ENCODE results near the gene NELL2. TPM values are rescaled to one million over a fixed set of nuclear protein-coding genes. Genes with fewer than 3 reads are reported as not detected.
"Not testable (repeated sequence)": the region's sequence is repeated elsewhere in the genome, so short reads cannot be mapped to it uniquely, and the experiment has no call there.

Gene NELL2
- polyA plus RNA-seq, 2 donors = 0.44 to 0.63 TPM

DNA sequence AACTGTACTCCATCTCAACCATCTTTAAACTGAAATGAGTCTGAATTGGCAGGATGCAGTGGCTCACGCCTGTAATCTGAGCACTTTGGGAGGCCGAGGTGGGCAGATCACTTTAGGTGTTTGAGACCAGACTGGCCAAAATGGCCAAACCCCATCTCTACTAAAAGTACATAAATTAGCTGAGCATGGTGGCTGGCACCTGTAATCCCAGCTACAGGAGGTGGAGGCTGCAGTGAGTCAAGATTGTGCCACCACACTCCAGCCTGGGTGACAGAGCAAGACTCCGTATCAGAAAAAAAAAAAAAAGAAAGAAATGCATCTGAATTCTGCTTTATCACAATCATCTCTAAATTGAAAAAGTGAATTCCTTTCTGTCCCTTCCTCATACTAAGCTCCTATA, 110.3 kb downstream of the NELL2 start:
- H3K27me3 ChIP-seq (ENCODE audit: control insufficient read depth in 1 of 2, insufficient read depth in 2 of 2, low read length in 2 of 2) = no peaks in the 10 kb centered on the region
- H3K9me3 ChIP-seq (ENCODE audit: control insufficient read depth in 2 of 2, insufficient read depth in 1 of 2, low read depth in 1 of 2, low read length in 1 of 2) = no peaks in the 10 kb centered on the region
- H3K36me3 ChIP-seq (ENCODE audit: control insufficient read depth in 2 of 2, insufficient read depth in 2 of 2, low read length in 1 of 2) = no peaks in the 10 kb centered on the region
- 84% methylated on average over 3 of the region's 3 CpGs for WGBS, 2 donors
- H3K4me3 ChIP-seq (ENCODE audit: low read depth in 1 of 2, low read length in 2 of 2) = no peak overlapping the region
- H3K27ac ChIP-seq (ENCODE audit: low read depth in 2 of 2, low read length in 1 of 2) = no peak overlapping the region
- H3K4me1 ChIP-seq (ENCODE audit: control insufficient read depth in 2 of 2, insufficient read depth in 2 of 2, low read length in 1 of 2) = no peaks in the 10 kb centered on the region

DNA sequence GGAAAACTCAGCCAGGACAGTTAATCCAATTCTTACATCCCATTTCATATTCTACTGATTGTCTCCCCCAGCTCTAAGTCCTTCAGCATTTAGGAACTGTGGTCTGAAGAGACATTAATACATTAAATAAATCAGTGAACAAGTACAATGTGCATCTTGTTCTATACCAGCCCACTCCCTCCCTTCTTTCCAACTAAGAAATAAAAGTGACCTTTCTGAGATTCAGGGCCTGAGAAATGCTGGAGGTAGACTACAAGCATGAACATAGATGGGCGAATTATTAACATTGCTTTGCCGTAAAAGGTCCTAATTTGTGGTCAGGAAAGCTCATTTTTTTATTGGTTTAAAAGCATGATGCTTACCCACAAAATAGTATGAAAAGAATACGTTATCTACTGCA, 113.1 kb downstream of the NELL2 start:
- Histone ChIP-seq H3K27me3 (ENCODE audit: control insufficient read depth in 1 of 2, insufficient read depth in 2 of 2, low read length in 2 of 2) (no peaks in the 10 kb centered on the region), H3K9me3 (ENCODE audit: control insufficient read depth in 2 of 2, insufficient read depth in 1 of 2, low read depth in 1 of 2, low read length in 1 of 2) (no peaks in the 10 kb centered on the region)
- 68 to 69% methylated on average over 3 of the region's 3 CpGs for WGBS, 2 donors

DNA sequence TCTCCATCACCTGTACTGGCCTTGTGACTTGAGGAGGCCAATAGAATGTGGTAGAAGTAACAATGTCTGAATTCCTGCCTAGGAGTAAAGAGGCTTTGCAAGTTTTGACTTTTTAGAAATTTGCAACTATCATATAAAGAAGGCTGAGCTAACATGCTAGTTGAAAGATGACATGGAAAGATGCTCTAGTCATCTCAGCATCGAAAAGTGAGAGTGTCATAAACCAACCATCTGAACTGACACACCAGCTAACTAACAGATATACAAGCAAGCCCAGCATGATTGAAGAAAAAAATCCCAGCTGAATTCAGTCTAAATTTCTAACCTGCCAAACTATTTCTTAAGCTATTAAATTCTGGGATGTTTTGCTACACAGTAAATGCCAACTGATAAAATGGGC, 116.8 kb downstream of the NELL2 start:
- Histone ChIP-seq H3K36me3 (ENCODE audit: control insufficient read depth in 2 of 2, insufficient read depth in 2 of 2, low read length in 1 of 2) (no peaks in the 10 kb centered on the region), H3K27ac (ENCODE audit: low read depth in 2 of 2, low read length in 1 of 2) (no peak overlapping the region), H3K4me1 (ENCODE audit: control insufficient read depth in 2 of 2, insufficient read depth in 2 of 2, low read length in 1 of 2) (no peaks in the 10 kb centered on the region), H3K4me3 (ENCODE audit: low read depth in 1 of 2, low read length in 2 of 2) (no peak overlapping the region), H3K27me3 (ENCODE audit: control insufficient read depth in 1 of 2, insufficient read depth in 2 of 2, low read length in 2 of 2) (no peaks in the 10 kb centered on the region), H3K9me3 (ENCODE audit: control insufficient read depth in 2 of 2, insufficient read depth in 1 of 2, low read depth in 1 of 2, low read length in 1 of 2) (no peaks in the 10 kb centered on the region)
- 82 to 90% methylated on average over 1 of the region's 1 CpG for WGBS, 2 donors

More for the DNA sequence above, 113.1 kb downstream of the NELL2 start:
- H3K36me3 ChIP-seq (ENCODE audit: control insufficient read depth in 2 of 2, insufficient read depth in 2 of 2, low read length in 1 of 2) = no peaks in the 10 kb centered on the region
- no peaks in the 10 kb centered on the region for H3K4me1 ChIP-seq (ENCODE audit: control insufficient read depth in 2 of 2, insufficient read depth in 2 of 2, low read length in 1 of 2)
- no peak overlapping the region for H3K4me3 ChIP-seq (ENCODE audit: low read depth in 1 of 2, low read length in 2 of 2)
- H3K27ac ChIP-seq (ENCODE audit: low read depth in 2 of 2, low read length in 1 of 2) = no peak overlapping the region

- H3K9me3 ChIP-seq (ENCODE audit: control insufficient read depth in 2 of 2, insufficient read depth in 1 of 2, low read depth in 1 of 2, low read length in 1 of 2) = no peaks in the 10 kb centered on the region
- H3K27ac ChIP-seq (ENCODE audit: low read depth in 2 of 2, low read length in 1 of 2) = no peak overlapping the region
- no peaks in the 10 kb centered on the region for H3K27me3 ChIP-seq (ENCODE audit: control insufficient read depth in 1 of 2, insufficient read depth in 2 of 2, low read length in 2 of 2)
- H3K4me1 ChIP-seq (ENCODE audit: control insufficient read depth in 2 of 2, insufficient read depth in 2 of 2, low read length in 1 of 2) = no peaks in the 10 kb centered on the region
- no peak overlapping the region for H3K4me3 ChIP-seq (ENCODE audit: low read depth in 1 of 2, low read length in 2 of 2)
- WGBS, 2 donors = 70 to 73% methylated on average over 3 of the region's 3 CpGs
- no peaks in the 10 kb centered on the region for H3K36me3 ChIP-seq (ENCODE audit: control insufficient read depth in 2 of 2, insufficient read depth in 2 of 2, low read length in 1 of 2)
Measured at GRCh38 chr12:44750468-44750867, 125.6 kb downstream of the NELL2 start.

- Histone ChIP-seq H3K27me3 (ENCODE audit: control insufficient read depth in 1 of 2, insufficient read depth in 2 of 2, low read length in 2 of 2) (no peaks in the 10 kb centered on the region), H3K36me3 (ENCODE audit: control insufficient read depth in 2 of 2, insufficient read depth in 2 of 2, low read length in 1 of 2) (no peaks in the 10 kb centered on the region), H3K4me1 (ENCODE audit: control insufficient read depth in 2 of 2, insufficient read depth in 2 of 2, low read length in 1 of 2) (no peaks in the 10 kb centered on the region), H3K4me3 (ENCODE audit: low read depth in 1 of 2, low read length in 2 of 2) (no peak overlapping the region), H3K9me3 (ENCODE audit: control insufficient read depth in 2 of 2, insufficient read depth in 1 of 2, low read depth in 1 of 2, low read length in 1 of 2) (no peaks in the 10 kb centered on the region), H3K27ac (ENCODE audit: low read depth in 2 of 2, low read length in 1 of 2) (no peak overlapping the region)
- WGBS, 2 donors = 89 to 92% methylated on average over 6 of the region's 6 CpGs
Measured at GRCh38 chr12:44749566-44749965, 126.5 kb downstream of the NELL2 start.

DNA sequence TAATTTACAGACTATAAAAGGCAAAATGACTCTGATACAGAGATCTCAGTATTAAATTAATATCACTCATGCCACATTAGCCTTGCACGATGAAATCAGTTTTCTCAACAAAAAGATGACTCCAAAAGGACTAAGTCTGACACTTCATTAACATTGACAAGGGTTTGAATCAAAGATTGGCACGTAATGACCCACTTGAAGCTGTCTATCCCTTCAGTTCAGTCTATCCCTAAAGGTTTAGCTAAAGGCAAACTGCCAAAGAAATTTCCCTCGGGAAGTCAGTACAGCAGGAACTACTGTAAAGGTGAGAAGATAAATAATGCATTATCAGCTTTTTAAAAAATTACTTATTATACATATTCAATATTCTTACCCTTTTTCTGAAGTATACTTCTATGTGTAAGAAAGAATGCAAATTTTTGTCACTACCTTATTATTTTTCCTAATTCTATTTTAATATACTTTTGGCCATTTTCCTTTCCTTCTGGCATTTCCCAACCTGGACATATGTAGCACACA, 127.1 kb downstream of the NELL2 start:
- H3K9me3 ChIP-seq (ENCODE audit: control insufficient read depth in 2 of 2, insufficient read depth in 1 of 2, low read depth in 1 of 2, low read length in 1 of 2) = no peaks in the 10 kb centered on the region
- no peaks in the 10 kb centered on the region for H3K4me1 ChIP-seq (ENCODE audit: control insufficient read depth in 2 of 2, insufficient read depth in 2 of 2, low read length in 1 of 2)
- H3K27me3 ChIP-seq (ENCODE audit: control insufficient read depth in 1 of 2, insufficient read depth in 2 of 2, low read length in 2 of 2) = no peaks in the 10 kb centered on the region
- 66 to 73% methylated on average over 3 of the region's 3 CpGs for WGBS, 2 donors
- H3K36me3 ChIP-seq (ENCODE audit: control insufficient read depth in 2 of 2, insufficient read depth in 2 of 2, low read length in 1 of 2) = no peaks in the 10 kb centered on the region
- no peak overlapping the region for H3K27ac ChIP-seq (ENCODE audit: low read depth in 2 of 2, low read length in 1 of 2)
- H3K4me3 ChIP-seq (ENCODE audit: low read depth in 1 of 2, low read length in 2 of 2) = no peak overlapping the region

DNA sequence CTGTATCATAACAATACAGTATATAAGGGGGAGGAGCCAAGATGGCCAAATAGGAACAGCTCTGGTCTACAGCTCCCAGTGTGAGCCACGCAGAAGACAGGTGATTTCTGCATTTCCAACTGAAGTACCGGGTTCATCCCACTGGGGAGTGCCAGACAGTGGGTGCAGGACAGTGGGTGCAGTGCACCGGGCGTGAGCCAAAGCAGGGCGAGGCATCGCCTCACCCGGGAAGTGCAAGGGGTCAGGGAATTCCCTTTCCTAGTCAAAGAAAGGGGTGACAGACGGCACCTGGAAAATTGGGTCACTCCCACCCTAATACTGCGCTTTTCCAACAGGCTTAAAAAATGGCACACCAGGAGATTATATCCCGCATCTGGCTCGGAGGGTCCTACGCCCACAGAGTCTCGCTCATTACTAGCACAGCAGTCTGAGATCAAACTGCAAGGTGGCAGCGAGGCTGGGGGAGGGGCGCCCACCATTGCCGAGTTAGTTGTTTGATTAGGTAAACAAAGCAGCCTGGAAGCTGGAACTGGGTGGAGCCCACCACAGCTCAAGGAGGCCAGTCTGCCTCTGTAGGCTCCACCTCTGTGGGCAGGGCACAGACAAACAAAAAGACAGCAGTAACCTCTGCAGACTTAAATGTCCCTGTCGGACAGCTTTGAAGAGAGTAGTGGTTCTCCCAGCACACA, 134.7 kb downstream of the NELL2 start:
- H3K9me3 ChIP-seq (ENCODE audit: control insufficient read depth in 2 of 2, insufficient read depth in 1 of 2, low read depth in 1 of 2, low read length in 1 of 2); H3K27me3 ChIP-seq (ENCODE audit: control insufficient read depth in 1 of 2, insufficient read depth in 2 of 2, low read length in 2 of 2); H3K4me3 ChIP-seq (ENCODE audit: low read depth in 1 of 2, low read length in 2 of 2); H3K36me3 ChIP-seq (ENCODE audit: control insufficient read depth in 2 of 2, insufficient read depth in 2 of 2, low read length in 1 of 2); H3K27ac ChIP-seq (ENCODE audit: low read depth in 2 of 2, low read length in 1 of 2); H3K4me1 ChIP-seq (ENCODE audit: control insufficient read depth in 2 of 2, insufficient read depth in 2 of 2, low read length in 1 of 2): not testable (repeated sequence)
- WGBS, 2 donors = 95% methylated on average over 15 to 16 of the region's 17 CpGs

DNA sequence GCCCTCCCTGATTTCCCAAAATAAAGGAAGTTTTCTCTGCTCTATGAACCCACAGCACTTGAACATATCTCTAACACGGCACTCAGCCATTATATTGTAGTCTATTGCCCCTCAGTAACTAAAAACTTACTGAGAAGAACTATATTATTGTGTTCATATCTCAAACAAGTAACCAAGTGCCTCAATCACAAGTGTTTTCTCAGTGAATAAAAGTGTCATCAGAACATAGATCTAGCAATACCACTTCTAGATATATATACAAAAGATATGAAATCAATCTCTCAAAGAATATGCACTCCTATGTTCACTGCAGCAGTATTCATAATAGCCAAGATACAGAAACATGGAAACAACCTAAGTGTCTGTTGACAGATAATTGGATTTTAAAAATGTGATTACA, 138.1 kb downstream of the NELL2 start:
- Histone ChIP-seq H3K36me3 (ENCODE audit: control insufficient read depth in 2 of 2, insufficient read depth in 2 of 2, low read length in 1 of 2) (no peaks in the 10 kb centered on the region), H3K27me3 (ENCODE audit: control insufficient read depth in 1 of 2, insufficient read depth in 2 of 2, low read length in 2 of 2) (no peaks in the 10 kb centered on the region), H3K4me1 (ENCODE audit: control insufficient read depth in 2 of 2, insufficient read depth in 2 of 2, low read length in 1 of 2) (no peaks in the 10 kb centered on the region), H3K4me3 (ENCODE audit: low read depth in 1 of 2, low read length in 2 of 2) (no peak overlapping the region), H3K27ac (ENCODE audit: low read depth in 2 of 2, low read length in 1 of 2) (no peak overlapping the region), H3K9me3 (ENCODE audit: control insufficient read depth in 2 of 2, insufficient read depth in 1 of 2, low read depth in 1 of 2, low read length in 1 of 2) (peaks cover 0 to 2% of the 10 kb centered on the region in 2 donors)
- 74 to 80% methylated on average over 1 of the region's 1 CpG for WGBS, 2 donors

DNA sequence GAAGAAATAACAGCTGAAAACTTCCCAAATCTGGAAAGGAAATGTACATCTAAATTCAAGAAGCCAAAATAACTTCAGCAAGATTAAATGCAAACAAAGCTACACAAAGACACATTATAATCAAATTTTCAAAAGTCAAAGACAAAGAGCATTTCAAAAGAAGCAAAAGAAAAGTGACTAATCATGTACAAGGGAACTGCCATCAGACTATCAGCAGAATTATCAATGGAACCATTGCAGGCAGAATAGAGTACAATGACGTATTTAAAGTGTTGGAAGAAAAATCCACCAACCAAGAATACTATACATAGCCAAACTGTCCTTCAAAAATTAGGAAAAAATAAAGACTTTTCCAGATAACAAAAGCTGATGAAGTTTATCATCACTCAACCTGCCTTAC, 147.5 kb downstream of the NELL2 start:
- Histone ChIP-seq H3K27ac (ENCODE audit: low read depth in 2 of 2, low read length in 1 of 2) (no peak overlapping the region), H3K4me1 (ENCODE audit: control insufficient read depth in 2 of 2, insufficient read depth in 2 of 2, low read length in 1 of 2) (no peaks in the 10 kb centered on the region), H3K36me3 (ENCODE audit: control insufficient read depth in 2 of 2, insufficient read depth in 2 of 2, low read length in 1 of 2) (no peaks in the 10 kb centered on the region), H3K4me3 (ENCODE audit: low read depth in 1 of 2, low read length in 2 of 2) (no peak overlapping the region), H3K9me3 (ENCODE audit: control insufficient read depth in 2 of 2, insufficient read depth in 1 of 2, low read depth in 1 of 2, low read length in 1 of 2) (no peaks in the 10 kb centered on the region), H3K27me3 (ENCODE audit: control insufficient read depth in 1 of 2, insufficient read depth in 2 of 2, low read length in 2 of 2) (no peaks in the 10 kb centered on the region)
- 71 to 84% methylated on average over 1 of the region's 1 CpG for WGBS, 2 donors

GRCh38 chr12:44720265-44720664, 155.8 kb downstream of the NELL2 start:
- 54 to 59% methylated on average over 2 of the region's 2 CpGs for WGBS, 2 donors
- Histone ChIP-seq H3K9me3 (ENCODE audit: control insufficient read depth in 2 of 2, insufficient read depth in 1 of 2, low read depth in 1 of 2, low read length in 1 of 2) (no peaks in the 10 kb centered on the region), H3K36me3 (ENCODE audit: control insufficient read depth in 2 of 2, insufficient read depth in 2 of 2, low read length in 1 of 2) (no peaks in the 10 kb centered on the region), H3K27me3 (ENCODE audit: control insufficient read depth in 1 of 2, insufficient read depth in 2 of 2, low read length in 2 of 2) (no peaks in the 10 kb centered on the region), H3K27ac (ENCODE audit: low read depth in 2 of 2, low read length in 1 of 2) (no peak overlapping the region), H3K4me3 (ENCODE audit: low read depth in 1 of 2, low read length in 2 of 2) (no peak overlapping the region), H3K4me1 (ENCODE audit: control insufficient read depth in 2 of 2, insufficient read depth in 2 of 2, low read length in 1 of 2) (no peaks in the 10 kb centered on the region)
